Effector CD4-positive, alpha-beta T cell (primary cell): ENCODE measurements around the gene NPB.
A peak's percentile ranks its signal among the peaks of the same experiment; 100 is the strongest.

Source experiments
- DNase-seq: peaks from one replicate; pipeline ENCODE4 v3.0.0-alpha.2; 2020

Gene NPB

DNA sequence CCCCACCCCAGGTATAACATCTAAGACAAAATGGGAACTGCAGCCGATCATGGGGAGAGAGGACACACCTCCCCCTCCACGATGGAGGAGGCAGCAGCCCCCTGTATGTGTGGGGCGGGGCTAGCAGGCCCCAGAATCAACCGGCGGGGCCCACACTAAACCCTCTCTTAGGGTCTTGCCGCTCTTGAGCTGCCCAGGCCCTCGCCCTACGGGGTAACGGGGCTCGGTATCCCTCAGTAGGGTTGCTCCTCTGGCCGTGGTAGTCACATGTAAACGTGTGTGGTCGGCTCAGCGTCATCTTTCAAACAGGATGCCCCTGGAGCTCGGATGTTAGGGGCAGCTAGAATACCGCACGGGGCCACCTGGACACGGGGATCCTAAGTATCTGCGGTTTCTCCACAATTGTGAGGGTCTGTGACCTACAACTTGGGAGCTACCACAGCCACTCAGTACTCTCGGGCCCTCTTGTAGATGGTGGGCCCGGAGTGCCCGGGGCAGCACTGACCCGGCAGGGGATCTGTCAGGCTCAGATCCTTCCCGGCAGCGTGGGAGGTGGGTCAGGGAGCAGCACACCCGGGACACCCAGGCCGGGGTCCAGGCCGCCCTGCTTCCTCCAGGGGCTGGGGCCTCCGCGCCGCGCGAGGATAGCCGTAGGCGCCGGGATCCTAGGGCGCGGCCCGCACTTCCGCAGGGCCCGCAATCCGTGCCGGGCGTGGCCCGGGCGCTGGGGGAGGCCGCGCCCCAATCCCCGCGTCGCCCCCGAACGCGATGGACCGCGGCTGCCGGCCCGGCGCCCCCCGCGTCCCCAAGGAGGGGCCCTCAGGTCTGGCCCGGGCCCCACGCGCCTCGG lies 31.7 kb upstream of the NPB start:
- peak; percentile 19 for DNase-seq

DNA sequence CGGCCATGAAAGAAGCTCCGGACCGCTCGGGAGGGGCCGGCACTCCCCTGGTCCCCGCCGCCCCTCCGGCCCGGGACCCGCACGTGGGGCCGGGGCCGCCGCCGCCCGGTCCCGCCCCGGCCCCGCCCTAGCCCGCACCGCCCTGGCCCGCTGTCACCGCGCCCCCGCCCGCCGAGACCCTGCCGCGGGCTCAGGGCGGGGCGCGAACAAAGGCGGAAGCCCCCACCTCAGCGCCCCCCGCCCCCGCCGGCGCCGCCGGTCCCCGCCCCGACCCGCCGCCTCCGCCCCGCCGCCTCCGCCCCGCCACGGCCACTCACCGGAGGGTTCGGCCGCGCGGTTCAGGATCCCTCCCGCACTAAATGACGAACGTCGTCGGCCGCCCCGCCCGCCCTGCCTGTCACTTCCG lies 31.1 kb upstream of the NPB start, which contains the start of gene ARHGDIA:
TSS of gene ARHGDIA (minus strand) at position 357 of the 406 bp plus-strand sequence. CDS start 1,407 bp downstream, outside the sequence.
- DNase-seq = no peak

DNA sequence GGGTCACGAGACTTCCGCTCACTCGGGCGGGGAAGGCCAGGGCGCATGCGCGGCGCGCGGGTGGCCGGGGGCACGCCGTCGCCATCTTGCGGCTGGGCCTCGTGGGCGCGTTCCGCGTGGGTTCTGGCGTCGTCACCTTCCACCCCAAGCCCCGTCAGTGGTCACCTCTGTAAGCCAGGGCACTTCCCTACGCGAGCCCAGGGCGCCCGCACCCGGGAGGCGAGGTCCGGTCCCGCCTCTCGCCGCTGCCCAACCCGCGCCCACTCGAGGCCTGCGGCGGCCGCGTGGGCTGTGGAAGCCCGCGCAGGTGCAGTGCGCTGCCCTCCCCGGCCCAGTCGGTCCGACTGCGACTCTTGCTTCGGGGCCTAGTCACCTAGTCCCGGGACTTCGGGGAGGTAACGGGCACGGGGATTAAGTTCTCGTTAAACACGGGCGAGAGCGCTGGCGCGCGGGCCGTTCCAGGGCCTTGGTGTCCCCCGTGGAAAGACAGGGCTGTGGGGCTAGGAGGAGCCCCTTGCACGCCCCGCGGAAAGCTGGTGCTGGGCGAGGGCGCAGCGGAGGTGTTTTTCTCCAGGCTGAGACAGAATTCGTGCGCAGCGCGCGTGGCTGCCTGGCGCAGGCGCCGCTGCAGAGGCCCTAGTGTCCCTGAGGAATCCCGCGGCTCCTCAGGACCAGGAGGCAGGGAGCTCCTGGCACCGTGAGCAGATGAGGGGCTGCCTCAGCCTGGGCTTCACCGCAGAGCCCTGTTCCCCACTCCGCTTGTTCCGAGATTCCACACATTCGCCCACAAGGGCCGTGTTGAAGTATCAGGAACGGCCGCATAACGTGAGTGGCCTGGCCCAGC lies 30.4 kb upstream of the NPB start:
- peak; percentile 95 for DNase-seq

DNA sequence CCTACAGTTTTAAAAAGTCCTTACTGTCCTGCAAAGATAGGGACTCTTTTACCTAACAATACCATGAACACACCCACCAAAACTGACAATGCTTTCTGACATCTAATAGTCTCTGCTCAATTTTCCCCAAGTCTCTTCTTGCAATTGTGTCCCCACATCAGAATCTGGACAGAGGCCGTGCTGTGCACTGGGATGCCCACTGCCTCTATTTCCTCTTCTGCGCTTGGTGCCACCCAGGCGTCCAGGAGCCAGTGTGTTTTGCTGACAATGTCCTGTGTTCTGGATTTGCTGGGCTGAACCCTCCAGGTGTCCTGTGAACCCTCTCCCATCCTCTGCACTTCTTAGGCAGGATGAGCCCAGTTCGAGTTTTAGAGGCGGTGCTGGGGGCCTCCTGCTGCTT lies 24.5 kb upstream of the NPB start:
- DNase-seq = no peak

DNA sequence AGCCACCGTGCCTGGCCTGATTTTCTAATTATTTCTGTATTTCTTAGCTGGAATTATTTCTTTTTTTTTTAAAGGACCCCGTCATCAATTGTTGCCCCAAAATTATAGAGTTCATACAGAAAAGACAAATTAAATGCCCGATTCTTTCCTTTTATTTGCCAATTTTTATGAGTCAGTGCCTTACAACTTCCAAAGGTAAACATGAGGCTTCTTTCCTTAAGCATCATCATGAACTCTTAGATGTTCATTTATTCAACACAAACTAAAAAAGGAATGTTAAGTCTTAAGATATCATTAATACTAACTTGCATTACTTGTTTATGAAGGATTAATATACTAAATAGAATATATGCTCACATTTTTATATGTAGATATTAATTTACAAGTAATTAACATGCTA lies 23.7 kb upstream of the NPB start:
- DNase-seq = no peak

DNA sequence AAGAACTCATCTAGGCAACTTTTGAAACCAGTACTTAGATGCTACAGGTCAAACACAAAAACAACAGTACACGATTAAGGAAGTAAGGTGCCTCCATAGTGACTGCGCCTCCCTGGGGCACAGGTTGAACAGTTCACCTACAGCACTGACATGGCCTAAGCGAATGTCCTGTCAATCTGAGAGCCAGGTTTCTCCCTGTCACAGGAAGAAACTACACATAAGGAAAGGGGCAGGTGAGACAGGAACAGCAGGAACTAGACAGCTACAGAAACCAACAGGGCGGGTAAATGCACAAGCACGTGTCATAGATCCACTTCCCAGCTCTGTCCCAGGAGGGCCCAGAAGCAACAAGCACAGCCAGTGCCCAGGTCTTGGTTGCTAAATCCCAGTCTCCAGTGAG lies 22.9 kb upstream of the NPB start:
- no peak for DNase-seq

DNA sequence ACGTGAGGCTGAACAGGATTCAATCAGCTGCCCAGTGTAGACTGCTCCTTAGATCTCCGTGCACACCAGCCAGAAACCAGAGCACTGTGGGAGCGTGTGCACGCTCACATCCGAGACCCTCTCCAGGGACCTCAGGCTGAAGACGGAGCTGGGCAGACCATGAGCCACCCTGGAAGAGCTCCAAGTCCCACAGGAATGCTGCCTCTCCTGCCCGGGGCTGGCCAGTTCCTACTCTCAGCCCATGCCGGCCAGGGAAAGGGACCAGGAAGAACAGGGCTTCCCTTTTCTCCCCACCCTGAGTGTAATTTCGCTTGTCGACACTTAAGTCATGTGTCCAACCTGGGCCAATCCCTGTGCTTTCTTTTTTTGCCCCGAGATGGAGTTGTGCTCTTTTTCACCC lies 17.5 kb upstream of the NPB start:
- DNase-seq = no peak

DNA sequence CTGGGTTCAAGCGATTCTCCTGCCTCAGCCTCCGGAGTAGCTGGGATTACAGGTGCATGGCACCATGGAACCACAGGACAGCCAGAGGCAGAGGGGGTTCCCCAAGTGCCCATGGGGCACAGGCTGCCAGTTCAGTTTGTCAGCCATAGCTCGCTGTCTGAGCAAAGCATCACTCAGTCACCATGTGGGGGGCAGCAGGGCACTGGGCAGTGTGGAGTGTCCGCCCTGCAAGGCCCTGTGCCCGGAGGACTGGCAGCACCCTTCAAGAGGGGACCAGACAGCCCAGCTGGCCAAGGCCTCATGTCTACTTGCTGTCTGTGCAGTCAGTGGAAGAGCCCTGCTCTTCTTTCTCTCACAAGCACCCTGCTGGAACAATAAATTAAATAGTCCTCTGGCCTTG lies 17.1 kb upstream of the NPB start:
- no peak for DNase-seq

DNA sequence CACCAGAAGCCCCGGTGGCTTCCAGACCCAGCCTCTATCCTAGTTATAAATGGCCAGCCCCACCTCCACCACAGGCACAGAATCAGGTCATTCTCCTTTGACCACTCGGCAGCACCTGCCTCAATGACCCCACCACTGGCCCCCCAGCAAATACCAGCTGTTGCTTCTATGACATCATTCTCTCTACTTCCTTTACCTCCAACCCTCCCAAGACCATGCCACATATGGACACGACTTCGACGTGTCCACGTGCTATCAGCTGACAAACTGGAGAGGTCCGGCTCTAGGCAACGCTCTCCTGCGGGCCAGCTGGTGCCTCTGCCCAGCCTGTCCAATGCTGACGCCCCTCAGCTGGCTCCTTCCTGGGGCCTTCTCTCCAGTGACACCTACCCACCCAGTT lies 16.6 kb upstream of the NPB start:
- DNase-seq = no peak

DNA sequence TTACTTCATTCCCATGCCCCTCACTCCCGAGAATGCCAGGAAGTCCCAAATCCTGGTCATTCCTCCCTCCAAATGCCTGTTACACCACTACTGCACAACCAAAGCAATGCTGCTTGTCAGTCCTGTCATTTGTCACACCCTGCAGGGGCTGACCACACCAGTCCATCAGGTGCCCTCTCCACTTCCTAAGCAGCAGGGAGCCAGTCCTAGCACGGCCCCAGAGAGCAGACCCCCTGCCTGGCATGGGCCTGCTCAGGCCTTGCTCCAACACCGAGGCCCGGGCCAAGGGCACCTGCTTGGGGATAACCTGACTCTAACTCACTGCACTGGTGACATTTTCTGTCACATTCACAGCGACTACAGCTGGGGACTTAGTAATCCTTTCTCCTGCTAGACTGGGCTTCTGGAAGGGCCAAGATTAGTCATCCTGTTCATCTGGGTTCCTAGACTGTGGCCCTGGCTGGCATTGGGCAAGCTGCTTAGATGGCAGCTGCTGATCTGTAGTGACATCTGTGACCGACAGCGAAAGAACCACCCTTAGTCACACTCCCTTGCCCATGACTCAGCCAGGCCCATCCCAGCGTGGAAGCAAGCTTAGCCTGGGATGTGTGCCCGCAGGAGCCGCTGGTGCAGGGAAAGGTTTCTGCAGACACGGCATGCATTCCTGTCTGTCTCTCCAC lies 16.0 kb upstream of the NPB start:
- DNase-seq = no peak

DNA sequence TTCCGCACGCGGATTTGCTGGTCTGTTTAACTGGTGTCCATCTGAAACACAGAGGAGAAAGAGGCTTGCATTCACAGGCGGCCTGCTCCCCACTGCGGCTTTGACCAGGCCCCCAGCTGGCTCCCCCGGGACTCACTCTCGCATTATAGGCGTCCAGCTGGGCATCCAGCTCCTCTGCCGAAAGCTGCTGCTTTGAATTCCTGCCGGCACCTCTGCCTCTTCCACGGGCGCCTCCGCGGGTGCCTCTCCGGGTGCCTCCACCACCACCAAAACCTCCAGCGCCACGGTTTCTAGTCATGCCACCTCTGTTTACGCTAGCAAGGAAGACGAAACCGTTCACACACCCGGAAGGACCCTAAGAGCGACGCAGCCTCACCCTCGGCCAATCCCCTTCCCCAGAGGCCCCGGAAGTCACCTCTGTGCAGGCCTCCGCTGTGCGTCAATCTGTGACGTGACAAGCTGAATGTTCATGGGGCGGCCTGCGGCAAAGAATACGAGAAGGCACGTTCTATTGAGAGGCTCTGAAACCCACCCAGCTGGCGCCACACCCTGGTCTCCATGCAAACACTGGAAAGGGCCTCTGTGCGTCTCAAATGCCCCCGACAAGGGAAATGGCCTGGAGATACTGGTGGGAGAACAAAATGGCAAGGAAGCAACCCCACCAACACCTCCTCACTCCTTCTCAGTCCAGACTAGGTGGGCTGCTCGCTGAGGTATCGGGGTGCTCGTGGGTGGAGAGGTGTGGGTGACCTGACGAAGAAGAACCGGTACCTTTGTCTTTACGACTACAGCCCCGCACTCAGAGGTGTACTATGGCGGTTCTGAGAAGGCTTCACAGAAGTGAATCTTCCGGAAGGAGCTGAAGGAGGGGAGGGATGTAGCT lies 13.7 kb upstream of the NPB start:
- no peak for DNase-seq

DNA sequence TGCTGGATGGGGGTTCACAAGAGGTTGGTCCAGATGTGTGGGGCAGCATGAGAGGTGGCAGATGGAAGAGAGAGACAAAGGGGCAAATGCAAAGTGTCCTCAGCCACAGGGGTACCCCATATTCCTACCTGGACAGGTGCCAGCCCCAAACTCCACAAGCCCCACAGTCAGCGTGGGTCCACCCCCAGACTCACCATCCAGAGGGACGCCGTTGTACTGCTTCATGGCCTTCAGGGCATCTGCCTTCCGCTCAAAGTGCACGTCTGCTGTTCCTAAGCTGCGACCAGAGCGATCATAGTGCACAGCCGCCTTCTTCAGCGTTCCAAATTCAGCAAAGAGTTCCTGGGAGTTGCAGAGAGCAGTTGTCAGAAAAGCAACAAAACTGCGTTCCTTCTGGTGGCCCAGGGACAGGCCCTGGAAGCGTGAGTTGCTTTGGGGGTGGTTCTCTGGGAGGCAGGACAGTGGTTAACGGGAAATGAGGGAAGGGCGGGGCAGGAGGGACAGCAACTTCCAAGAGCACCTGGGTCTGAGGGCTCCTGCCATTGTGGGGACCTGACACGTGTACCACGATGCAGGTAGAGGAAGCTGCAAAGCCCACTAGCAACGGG lies 12.9 kb upstream of the NPB start:
- DNase-seq = no peak

DNA sequence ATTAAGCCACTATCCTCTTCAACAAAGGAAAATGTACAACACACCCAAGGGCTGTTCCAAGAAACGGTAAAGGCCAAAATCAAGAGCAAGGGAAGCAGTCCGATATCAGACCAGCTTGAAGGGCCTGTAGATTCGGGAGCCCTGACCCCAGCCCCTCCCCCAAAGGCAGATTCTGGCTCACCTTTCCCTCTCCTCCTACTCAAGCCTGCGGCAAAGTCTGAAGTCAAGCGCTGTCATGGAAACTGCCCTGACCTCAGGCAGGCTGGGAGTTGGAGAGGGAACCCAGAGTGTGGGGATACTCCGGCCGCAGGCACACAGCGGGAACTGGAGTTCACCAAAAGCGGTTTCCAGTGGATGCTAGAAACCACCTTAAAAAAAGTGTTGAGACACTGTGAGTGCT lies 12.4 kb upstream of the NPB start:
- DNase-seq = no peak

DNA sequence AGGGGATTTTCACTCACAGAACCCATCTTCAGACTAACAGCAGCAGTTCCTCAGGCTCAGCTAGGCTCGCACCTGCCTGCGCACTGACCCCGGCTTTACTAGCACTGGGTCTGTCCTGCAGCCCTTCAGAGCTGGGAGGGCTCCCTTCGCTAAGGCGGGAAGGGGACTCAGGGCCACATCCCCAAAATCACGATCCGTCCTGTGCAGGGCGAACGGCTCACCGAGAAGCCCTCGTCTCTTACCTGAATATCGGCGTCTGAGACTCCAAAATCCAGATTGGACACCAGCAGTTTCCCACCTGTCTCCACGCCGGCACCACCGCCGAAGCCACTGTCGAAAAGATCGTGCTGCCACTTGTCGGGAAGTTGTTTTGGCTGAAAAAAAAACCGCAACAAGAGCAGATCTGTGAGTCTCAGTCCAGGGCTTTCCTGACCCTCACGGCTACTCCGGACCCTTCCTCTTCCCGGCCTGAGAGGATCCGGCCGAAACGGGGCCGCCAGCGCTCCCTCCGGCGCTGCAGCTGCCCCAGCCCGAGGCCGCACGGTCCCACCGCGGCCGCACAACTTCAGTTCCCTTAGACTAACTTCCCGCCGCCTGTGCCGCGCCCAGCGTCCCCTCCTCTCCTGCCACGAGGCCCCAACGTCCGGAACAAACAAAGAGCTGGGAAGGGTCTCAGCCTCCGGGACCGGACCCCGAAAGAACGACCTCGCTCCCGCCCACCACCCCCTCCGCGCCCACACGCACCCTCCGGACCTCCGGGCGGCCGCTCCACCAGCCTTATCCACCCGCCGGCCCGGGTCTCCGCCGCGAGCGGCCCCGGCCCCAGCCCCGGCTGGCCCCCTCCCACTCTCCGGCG lies 11.4 kb upstream of the NPB start:
- DNase-seq = no peak

DNA sequence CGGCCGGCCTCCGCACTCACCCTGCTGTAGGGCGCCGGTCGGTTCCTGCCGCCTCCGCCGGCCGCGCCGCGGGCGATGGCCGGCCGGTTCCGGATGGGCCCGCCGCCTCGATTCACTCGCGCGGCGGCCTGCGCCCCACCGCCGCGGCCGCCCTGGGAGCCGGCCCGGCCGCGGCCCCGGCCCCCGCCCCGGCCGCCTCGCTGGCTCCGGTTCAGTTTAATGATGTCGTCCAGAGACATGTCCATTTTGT lies 10.8 kb upstream of the NPB start:
- DNase-seq = no peak

DNA sequence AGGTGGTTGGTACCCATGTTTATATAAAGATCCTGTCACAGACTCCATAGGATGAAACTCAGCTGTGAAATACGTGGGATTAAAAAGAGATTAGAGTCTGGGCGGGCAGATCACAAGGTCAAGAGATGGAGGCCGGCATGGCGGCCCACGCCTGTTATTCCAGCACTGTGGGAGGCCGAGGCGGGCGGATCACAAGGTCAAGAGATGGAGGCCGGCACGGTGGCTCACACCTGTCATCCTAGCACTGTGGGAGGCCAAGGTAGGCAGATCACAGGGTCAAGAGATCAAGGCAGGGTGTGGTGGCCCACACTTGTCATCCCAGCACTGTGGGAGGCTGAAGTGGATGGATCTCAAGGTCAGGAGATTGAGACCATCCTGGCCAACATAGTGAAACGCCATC lies 6.6 kb upstream of the NPB start:
- DNase-seq = no peak

DNA sequence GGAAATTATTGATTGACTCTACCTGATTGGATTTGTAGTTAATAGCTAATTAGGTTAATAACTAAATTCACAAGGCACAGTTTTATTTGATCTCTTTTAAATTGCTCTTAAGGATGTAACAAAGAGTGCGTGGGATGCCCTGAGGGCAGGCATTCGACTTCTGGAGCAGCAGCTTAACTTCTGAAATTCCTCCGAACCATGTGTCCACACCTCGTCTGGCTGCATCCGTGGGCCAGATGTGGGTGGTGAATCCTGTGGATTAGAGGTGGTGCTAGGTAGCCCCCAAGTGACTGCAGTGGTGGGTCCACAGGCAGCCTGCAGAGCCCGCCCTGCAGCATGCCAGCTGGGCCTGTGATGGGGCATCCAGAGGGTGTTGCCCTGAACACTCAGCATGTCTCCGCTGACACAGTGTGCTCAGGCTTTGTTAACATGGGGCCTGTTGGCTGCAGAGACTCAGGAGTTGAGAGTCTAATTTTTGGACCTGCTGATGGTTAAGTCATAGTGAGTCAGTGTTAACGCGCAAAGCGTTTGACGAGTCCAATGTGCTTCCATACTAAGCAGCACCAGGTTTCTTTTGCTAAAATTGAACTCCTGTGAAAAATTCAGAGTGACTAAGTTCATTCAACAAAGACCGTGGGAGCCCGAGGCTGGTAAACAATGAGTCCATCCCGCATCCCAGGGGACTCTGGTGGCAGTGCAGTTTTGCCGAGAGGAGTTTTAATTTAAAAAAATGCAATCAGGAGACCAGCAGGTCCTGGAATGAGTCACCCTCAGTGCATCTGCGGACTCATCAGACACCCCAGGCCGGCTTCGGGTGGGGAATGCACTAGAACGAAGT lies 3.8 kb upstream of the NPB start:
- no peak for DNase-seq

DNA sequence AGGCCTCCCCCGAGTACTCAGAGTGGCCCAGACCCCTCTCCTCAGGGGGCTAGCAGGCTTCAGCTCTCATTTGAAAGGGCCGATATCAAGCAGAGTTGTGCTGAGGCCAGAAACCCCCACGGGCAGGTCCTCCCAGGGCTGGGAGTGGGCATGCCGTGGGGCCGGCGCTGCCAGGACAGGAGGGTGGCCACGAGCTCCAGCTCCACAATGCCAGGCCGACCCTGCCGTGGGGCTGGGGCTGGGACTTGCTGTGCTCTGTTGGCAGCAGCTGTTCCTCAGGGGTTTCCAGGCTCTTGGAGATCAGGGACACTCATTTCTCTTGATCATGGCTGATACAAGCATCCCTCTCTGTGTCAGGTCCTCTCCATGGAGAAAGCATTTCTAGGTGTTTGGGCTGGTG lies 3.2 kb upstream of the NPB start:
- DNase-seq = no peak

DNA sequence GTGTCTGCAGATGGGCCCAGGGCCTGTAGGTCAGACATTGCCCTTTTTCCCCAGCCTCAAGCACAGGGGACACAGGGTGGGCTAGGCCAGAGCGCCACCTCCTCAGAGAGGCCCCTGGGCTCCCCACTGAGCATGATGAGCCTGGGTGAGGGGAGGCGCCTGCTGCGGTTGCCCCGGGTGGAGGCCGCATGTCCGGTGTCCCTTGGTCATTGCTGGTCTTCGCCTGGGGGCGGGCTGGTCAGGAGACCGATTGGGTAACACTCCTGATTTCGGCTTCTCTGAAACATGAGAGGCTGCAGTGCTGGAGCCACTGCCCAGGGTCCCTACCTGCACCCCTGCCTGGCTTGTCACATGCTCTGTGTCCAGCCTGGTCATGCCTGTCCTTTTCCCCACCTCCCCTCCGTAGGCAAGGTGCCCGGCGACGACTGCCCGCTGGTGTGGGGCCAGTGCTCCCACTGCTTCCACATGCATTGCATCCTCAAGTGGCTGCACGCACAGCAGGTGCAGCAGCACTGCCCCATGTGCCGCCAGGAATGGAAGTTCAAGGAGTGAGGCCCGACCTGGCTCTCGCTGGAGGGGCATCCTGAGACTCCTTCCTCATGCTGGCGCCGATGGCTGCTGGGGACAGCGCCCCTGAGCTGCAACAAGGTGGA lies 2.4 kb upstream of the NPB start:
- DNase-seq = no peak
